Measurements from ENCODE around the gene FBXW8. TPM values are rescaled to one million over a fixed set of nuclear protein-coding genes. Genes with fewer than 3 reads are reported as not detected.

FBXW8 gene
- total RNA-seq, 2 donors from 2014 or later = 26.1 to 34.7 TPM

DNA sequence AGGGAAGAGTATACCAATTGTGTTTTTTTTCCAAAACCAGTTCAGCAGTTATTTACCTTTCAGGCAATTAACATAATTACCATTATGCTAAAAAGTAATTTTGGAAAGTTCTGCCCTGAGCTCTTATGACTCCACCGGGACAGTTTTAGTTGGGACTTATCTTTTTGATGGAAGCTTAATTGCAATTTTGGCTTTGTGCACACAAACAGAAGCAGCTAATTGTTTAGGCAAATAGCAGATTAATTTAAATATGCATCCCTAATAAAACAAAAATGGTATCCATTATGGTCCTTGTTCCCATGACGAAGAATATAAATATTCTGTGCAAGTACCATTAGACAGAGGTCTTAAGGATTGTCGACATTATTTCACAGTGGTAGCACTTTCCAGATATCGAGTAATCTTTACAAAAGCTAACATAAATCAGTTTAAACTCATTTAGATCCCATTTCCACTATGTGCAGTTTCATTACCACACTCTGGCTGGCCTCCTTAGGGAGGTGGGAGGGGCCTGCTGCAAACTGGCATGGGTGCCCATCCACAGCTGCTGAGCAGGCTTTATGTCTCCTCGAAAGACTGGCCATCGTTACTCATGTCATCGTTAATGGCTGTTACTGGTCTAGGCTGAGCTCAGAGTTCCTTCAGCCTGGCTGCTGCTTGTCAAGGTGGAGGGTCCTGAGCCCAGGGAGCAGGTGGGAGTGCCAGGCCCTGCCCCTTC is 68.2 kb downstream of the FBXW8 start:
- H3K27ac Mint-ChIP-seq = no peak overlapping the region
- Histone ChIP-seq H3K36me3 (ENCODE audit: control insufficient read depth, insufficient read depth, low read length) (no peaks in the 10 kb centered on the region), H3K9me3 (ENCODE audit: control insufficient read depth, low read length) (no peaks in the 10 kb centered on the region), H3K4me1 (ENCODE audit: control insufficient read depth, insufficient read depth, low read length) (no peaks in the 10 kb centered on the region), H3K4me3 (ENCODE audit: low read length) (no peak overlapping the region), H3K9ac (ENCODE audit: extremely low read depth, low read length, poor library complexity, severe bottlenecking) (no peak overlapping the region), H3K27me3 (ENCODE audit: control insufficient read depth, insufficient read depth, low read length, poor library complexity, severe bottlenecking) (no peaks in the 10 kb centered on the region), H3K27ac (ENCODE audit: low read depth, low read length) (no peak overlapping the region)
- peak; percentile 47 for DNase-seq
- WGBS, 2 experiments (ENCODE audit: insufficient coverage in 1 of 2, insufficient read length in 1 of 2) = 94 to 95% methylated on average over 6 to 7 of the region's 7 CpGs
- TF ChIP-seq, protein P1, sequence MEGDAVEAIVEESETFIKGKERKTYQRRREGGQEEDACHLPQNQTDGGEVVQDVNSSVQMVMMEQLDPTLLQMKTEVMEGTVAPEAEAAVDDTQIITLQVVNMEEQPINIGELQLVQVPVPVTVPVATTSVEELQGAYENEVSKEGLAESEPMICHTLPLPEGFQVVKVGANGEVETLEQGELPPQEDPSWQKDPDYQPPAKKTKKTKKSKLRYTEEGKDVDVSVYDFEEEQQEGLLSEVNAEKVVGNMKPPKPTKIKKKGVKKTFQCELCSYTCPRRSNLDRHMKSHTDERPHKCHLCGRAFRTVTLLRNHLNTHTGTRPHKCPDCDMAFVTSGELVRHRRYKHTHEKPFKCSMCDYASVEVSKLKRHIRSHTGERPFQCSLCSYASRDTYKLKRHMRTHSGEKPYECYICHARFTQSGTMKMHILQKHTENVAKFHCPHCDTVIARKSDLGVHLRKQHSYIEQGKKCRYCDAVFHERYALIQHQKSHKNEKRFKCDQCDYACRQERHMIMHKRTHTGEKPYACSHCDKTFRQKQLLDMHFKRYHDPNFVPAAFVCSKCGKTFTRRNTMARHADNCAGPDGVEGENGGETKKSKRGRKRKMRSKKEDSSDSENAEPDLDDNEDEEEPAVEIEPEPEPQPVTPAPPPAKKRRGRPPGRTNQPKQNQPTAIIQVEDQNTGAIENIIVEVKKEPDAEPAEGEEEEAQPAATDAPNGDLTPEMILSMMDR (conservative IDR thresholded peaks at IDR 0.05) = no peak
- no peaks in the 10 kb centered on the region for H3K27me3 Mint-ChIP-seq (ENCODE audit: insufficient read depth)
- H3K4me3 Mint-ChIP-seq = no peak overlapping the region
- H3K9me3 Mint-ChIP-seq = no peaks in the 10 kb centered on the region
- H3K4me1 Mint-ChIP-seq = peaks cover 12% of the 10 kb centered on the region
- peaks cover 3% of the 10 kb centered on the region for H3K36me3 Mint-ChIP-seq (ENCODE audit: low read depth)

DNA sequence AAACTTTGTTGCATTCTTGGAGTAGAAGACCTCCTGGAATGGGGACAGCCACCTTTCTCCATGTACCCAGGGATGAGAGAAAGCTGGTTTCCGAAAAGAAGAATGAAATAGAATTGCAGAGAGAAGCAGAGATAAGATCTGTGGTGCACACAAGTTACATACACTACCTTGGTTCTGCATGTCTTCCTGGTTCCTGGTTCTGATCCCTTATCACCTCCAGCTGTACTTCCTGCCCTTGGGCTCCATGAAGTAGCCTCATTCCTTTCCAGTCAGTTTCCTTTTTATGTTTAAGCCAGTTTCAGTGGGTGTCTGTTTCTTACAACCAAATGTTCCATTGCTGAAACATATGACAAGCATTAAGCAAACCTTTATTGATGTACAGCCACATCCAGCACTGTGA is 69.3 kb downstream of the FBXW8 start:
- Histone ChIP-seq H3K27ac (ENCODE audit: low read depth, low read length) (no peak overlapping the region), H3K4me3 (ENCODE audit: low read length) (no peak overlapping the region), H3K36me3 (ENCODE audit: control insufficient read depth, insufficient read depth, low read length) (no peaks in the 10 kb centered on the region), H3K4me1 (ENCODE audit: control insufficient read depth, insufficient read depth, low read length) (no peaks in the 10 kb centered on the region), H3K27me3 (ENCODE audit: control insufficient read depth, insufficient read depth, low read length, poor library complexity, severe bottlenecking) (no peaks in the 10 kb centered on the region), H3K9ac (ENCODE audit: extremely low read depth, low read length, poor library complexity, severe bottlenecking) (no peak overlapping the region), H3K9me3 (ENCODE audit: control insufficient read depth, low read length) (no peaks in the 10 kb centered on the region)
- 88 to 94% methylated on average over 1 of the region's 1 CpG for WGBS, 2 experiments (ENCODE audit: insufficient coverage in 1 of 2, insufficient read length in 1 of 2)
- Mint-ChIP-seq H3K4me3 (no peak overlapping the region), H3K4me1 (peaks cover 12% of the 10 kb centered on the region), H3K27ac (no peak overlapping the region), H3K27me3 (ENCODE audit: insufficient read depth) (no peaks in the 10 kb centered on the region), H3K36me3 (ENCODE audit: low read depth) (peaks cover 3% of the 10 kb centered on the region), H3K9me3 (no peaks in the 10 kb centered on the region)
- TF ChIP-seq, protein P1 (conservative IDR thresholded peaks at IDR 0.05) = no peak
- DNase-seq = no peak

DNA sequence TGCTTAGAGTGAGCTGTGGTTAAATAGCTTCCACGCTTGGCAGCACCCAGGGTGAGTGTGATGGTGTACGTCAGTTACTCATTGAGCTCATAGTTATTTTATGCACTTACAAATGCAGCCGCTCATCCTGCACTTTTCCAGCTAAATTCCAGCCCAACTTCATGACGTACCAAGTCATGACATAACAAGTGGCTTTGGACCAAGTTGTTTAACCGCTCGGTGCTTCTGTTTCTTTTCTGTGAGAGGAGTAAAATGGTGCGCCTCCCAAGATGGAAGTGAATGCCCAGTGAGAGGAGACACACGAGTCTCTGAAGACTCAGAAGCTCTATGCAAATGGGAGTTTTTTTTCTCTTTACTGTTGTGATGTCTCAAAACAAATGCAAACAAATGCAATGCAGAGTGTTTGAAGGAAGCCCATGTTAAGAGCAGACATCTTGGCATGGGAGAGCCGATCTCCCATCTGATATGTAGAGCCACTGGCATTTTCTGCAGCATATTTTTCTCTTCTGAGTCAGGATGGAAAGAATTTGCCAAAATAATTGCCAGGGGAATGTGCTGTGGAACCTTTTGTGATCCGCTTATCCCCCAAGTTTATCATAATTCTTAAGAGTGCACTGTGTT is 72.2 kb downstream of the FBXW8 start:
- Histone ChIP-seq H3K27me3 (ENCODE audit: control insufficient read depth, insufficient read depth, low read length, poor library complexity, severe bottlenecking) (no peaks in the 10 kb centered on the region), H3K9ac (ENCODE audit: extremely low read depth, low read length, poor library complexity, severe bottlenecking) (no peak overlapping the region), H3K4me1 (ENCODE audit: control insufficient read depth, insufficient read depth, low read length) (no peaks in the 10 kb centered on the region), H3K36me3 (ENCODE audit: control insufficient read depth, insufficient read depth, low read length) (no peaks in the 10 kb centered on the region), H3K27ac (ENCODE audit: low read depth, low read length) (no peak overlapping the region), H3K4me3 (ENCODE audit: low read length) (no peak overlapping the region), H3K9me3 (ENCODE audit: control insufficient read depth, low read length) (no peaks in the 10 kb centered on the region)
- Mint-ChIP-seq H3K36me3 (ENCODE audit: low read depth) (peaks cover 24% of the 10 kb centered on the region), H3K9me3 (no peaks in the 10 kb centered on the region), H3K27me3 (ENCODE audit: insufficient read depth) (no peaks in the 10 kb centered on the region), H3K4me3 (no peak overlapping the region), H3K27ac (no peak overlapping the region), H3K4me1 (peaks cover 7% of the 10 kb centered on the region)
- TF ChIP-seq, protein P1 (conservative IDR thresholded peaks at IDR 0.05) = no peak
- WGBS, 2 experiments (ENCODE audit: insufficient coverage in 1 of 2, insufficient read length in 1 of 2) = 91 to 96% methylated on average over 10 of the region's 10 CpGs
- peak; percentile 31 for DNase-seq

Measured in endodermal cell (in vitro differentiated cells).